ENCODE measurements around the gene SUN2. TPM values are rescaled to one million over a fixed set of nuclear protein-coding genes. Genes with fewer than 3 reads are reported as not detected.

Gene SUN2
- total RNA-seq, 1 experiment from 2014 or later, result 169 TPM

DNA sequence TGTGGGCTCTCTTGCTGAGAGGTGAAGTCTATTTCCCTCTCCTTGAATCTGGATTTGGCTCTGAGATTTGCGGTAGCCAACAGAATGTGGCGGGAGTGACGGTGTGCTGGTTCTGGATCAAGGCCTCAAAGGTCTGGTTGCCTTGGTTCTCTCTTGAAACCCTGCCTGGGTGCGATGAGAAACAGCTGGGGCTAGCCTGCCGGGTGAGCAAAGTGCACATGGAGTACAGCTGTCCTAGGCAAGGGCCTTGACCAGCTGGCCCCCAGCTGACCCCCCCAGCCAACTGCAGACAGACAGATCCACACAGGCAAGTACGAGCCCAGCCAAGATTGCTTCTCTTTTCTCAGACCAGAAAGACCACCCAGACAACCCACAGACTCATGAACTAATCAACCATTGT lies 10.8 kb downstream of the SUN2 start:
- H3K4me1 ChIP-seq (replicated peaks; ENCODE audit: insufficient read depth), result no peaks in the 10 kb centered on the region
- H3K4me2 ChIP-seq, result no peak overlapping the region
- peaks cover 56% of the 10 kb centered on the region; the same call in 1 of the 2 replicates for H3F3A ChIP-seq (ENCODE audit: insufficient read depth, low read depth)
- no peak overlapping the region for H2AFZ ChIP-seq
- intact Hi-C loops (cut with micrococcal nuclease; ENCODE audit: unreplicated experiment), result no loop called here
- ChIA-PET POLR2A (ENCODE audit: unreplicated experiment) (no interaction called here), CTCF (no interaction called here)
- no peaks in the 10 kb centered on the region for H3K9me2 ChIP-seq (ENCODE audit: insufficient read depth)
- H3K9me3 ChIP-seq (ENCODE audit: insufficient read depth, low read depth), result no peaks in the 10 kb centered on the region
- TF ChIP-seq, protein P1, sequence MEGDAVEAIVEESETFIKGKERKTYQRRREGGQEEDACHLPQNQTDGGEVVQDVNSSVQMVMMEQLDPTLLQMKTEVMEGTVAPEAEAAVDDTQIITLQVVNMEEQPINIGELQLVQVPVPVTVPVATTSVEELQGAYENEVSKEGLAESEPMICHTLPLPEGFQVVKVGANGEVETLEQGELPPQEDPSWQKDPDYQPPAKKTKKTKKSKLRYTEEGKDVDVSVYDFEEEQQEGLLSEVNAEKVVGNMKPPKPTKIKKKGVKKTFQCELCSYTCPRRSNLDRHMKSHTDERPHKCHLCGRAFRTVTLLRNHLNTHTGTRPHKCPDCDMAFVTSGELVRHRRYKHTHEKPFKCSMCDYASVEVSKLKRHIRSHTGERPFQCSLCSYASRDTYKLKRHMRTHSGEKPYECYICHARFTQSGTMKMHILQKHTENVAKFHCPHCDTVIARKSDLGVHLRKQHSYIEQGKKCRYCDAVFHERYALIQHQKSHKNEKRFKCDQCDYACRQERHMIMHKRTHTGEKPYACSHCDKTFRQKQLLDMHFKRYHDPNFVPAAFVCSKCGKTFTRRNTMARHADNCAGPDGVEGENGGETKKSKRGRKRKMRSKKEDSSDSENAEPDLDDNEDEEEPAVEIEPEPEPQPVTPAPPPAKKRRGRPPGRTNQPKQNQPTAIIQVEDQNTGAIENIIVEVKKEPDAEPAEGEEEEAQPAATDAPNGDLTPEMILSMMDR (conservative IDR thresholded peaks at IDR 0.05), result no peak
- no peak for TF ChIP-seq EZH2 (IDR thresholded peaks at IDR 0.05; ENCODE audit: low read depth)
- H3K27ac ChIP-seq, result no peak overlapping the region
- no peaks in the 10 kb centered on the region for H3K27me3 ChIP-seq (ENCODE audit: insufficient read depth, low read depth)
- DNase-seq, result no peak
- H3K79me2 ChIP-seq (ENCODE audit: low read depth), result no peaks in the 10 kb centered on the region
- no peaks in the 10 kb centered on the region; the same call in 1 of the 2 replicates for H4K20me1 ChIP-seq (ENCODE audit: insufficient read depth)
- no peak overlapping the region for H3K4me3 ChIP-seq
- H3K36me3 ChIP-seq (ENCODE audit: low read depth), result peaks cover 44% of the 10 kb centered on the region
- no TSS peak for BruUV-seq (replicated peaks)

DNA sequence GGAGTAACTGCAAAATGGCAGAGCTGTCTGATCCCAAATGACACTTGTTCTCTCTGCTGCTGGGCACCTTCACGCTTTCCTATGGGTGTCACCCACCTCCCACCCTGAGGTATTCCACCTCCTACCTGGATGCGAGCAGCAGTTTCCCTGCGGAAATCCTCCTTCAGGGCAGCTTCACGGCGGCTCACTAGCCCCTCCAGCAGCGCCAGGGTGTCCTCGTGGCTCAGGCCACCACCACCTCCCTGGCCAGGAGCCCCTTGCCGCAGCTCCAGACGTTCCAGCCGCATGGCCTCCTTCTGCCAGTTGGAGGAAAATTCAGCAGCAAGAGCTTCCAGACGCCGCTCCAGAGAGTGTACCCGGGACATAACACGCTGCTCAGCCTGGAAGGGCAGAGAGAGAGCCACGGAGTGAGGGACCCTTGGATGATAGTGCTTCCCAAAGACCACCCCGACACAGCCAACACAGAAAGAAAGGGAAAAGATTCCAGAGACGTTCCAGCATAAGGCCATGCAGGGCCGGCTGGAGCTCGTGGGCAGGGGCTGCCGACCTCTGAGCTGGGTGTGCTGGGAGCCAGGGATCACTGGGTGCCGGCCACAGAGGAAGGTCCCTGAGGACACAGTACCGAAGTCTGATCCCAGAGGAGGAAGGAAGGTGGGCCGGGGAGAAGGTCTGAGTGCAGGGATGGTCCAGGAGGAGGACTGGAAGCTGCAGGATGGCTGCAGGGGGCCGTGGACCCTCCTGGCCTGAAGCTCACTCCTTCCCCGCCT lies 13.4 kb downstream of the SUN2 start:
- Histone ChIP-seq H4K20me1 (ENCODE audit: insufficient read depth) (no peaks in the 10 kb centered on the region; the same call in 1 of the 2 replicates), H3K27ac (no peak overlapping the region), H3K9me2 (ENCODE audit: insufficient read depth) (no peaks in the 10 kb centered on the region), H3F3A (ENCODE audit: insufficient read depth, low read depth) (peaks cover 37% of the 10 kb centered on the region; the same call in 1 of the 2 replicates), H2AFZ (no peak overlapping the region), H3K4me3 (no peak overlapping the region), H3K79me2 (ENCODE audit: low read depth) (no peaks in the 10 kb centered on the region), H3K4me2 (no peak overlapping the region), H3K4me1 (replicated peaks; ENCODE audit: insufficient read depth) (no peaks in the 10 kb centered on the region), H3K9me3 (ENCODE audit: insufficient read depth, low read depth) (no peaks in the 10 kb centered on the region), H3K36me3 (ENCODE audit: low read depth) (peaks cover 40% of the 10 kb centered on the region), H3K27me3 (ENCODE audit: insufficient read depth, low read depth) (no peaks in the 10 kb centered on the region)
- DNase-seq, result no peak
- no TSS peak for BruUV-seq (replicated peaks)
- ChIA-PET POLR2A (ENCODE audit: unreplicated experiment) (no interaction called here), CTCF (no interaction called here)
- TF ChIP-seq, protein P1 (conservative IDR thresholded peaks at IDR 0.05), result no peak
- TF ChIP-seq EZH2 (IDR thresholded peaks at IDR 0.05; ENCODE audit: low read depth), result no peak
- intact Hi-C loops (cut with micrococcal nuclease; ENCODE audit: unreplicated experiment), result no loop called here

DNA sequence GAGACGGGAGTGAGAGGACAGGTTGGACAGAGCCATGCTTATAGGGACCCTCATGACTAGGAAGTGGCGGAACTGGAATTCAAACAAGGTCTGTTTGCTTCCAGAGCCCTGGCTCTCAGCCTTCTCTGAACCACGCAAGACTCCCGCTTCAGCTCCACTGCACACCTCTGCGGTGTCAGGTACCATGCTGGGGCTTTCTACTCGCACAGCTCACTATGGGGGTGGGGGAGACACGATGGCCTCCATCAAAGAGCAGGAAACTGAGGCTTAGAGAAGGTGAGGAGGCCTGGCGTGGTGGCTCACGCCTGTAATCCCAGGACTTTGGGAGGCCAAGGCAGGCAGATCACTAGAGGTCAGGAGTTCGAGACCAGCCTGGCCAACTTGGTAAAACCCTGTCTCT lies 14.2 kb downstream of the SUN2 start:
- no TSS peak for BruUV-seq (replicated peaks)
- peaks cover 38% of the 10 kb centered on the region for H3K36me3 ChIP-seq (ENCODE audit: low read depth)
- no peaks in the 10 kb centered on the region for H3K9me3 ChIP-seq (ENCODE audit: insufficient read depth, low read depth)
- ChIA-PET CTCF (no interaction called here), POLR2A (ENCODE audit: unreplicated experiment) (no interaction called here)
- no peaks in the 10 kb centered on the region for H3K27me3 ChIP-seq (ENCODE audit: insufficient read depth, low read depth)
- no peak overlapping the region for H3K4me2 ChIP-seq
- no peaks in the 10 kb centered on the region for H3K79me2 ChIP-seq (ENCODE audit: low read depth)
- no peaks in the 10 kb centered on the region; the same call in 1 of the 2 replicates for H4K20me1 ChIP-seq (ENCODE audit: insufficient read depth)
- TF ChIP-seq, protein P1 (conservative IDR thresholded peaks at IDR 0.05), result no peak
- no peak for TF ChIP-seq EZH2 (IDR thresholded peaks at IDR 0.05; ENCODE audit: low read depth)
- H2AFZ ChIP-seq, result no peak overlapping the region
- H3K4me1 ChIP-seq (replicated peaks; ENCODE audit: insufficient read depth), result no peaks in the 10 kb centered on the region
- no peaks in the 10 kb centered on the region for H3K9me2 ChIP-seq (ENCODE audit: insufficient read depth)
- DNase-seq, result no peak
- H3K27ac ChIP-seq, result no peak overlapping the region
- intact Hi-C loops (cut with micrococcal nuclease; ENCODE audit: unreplicated experiment), result no loop called here
- no peak overlapping the region for H3K4me3 ChIP-seq
- H3F3A ChIP-seq (ENCODE audit: insufficient read depth, low read depth), result peaks cover 44% of the 10 kb centered on the region; the same call in 1 of the 2 replicates

Data from PC-9 (cell line).